Measurements from ENCODE around the gene MERTK. TPM values are rescaled to one million over a fixed set of nuclear protein-coding genes. Genes with fewer than 3 reads are reported as not detected.
"Not testable (repeated sequence)": the region's sequence is repeated elsewhere in the genome, so short reads cannot be mapped to it uniquely, and the experiment has no call there.

The MERTK gene
- 0.21 and 0.35 TPM in 2 replicates for total RNA-seq
- 4.5 TPM for polyA plus RNA-seq (2012)

DNA sequence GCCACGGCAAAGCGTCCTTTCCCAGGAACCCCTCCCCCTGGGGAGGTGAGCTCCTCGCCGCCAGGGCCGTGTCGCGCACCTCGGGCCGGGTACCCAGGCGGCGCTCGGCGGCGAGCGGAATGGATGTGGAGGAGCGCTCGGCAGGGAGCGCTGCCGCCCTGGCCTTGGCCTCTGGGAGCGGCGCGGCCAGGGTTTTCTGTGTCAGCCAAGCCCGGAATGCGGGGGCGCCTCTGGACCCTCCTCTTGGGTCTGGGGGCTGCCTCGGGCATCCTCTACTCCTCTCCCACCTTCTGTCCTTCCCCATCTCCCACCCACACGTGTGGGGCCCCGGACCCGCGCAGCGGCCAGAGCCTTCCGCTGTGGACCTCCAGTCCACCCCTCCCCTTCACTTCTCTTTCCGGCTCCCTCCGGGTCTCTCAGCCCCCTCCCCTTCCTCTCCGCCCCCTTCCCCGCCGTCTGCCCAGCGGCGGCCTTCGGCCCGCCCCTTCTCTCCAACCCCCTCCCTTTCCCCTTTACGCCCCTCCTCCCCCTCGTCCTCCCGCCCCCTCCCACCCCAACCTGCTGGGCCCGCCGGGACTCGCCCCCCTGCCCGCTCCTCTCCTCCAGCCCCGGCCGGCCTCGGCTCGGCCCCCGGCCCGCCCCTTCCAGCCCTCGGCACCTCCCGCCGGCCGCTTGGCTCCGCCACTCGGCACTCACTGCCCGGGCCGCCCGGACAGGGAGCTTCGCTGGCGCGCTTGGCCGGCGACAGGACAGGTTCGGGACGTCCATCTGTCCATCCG lies at the start of gene MERTK:
TSS of gene MERTK (plus strand) at position 684 of the 779 bp plus-strand sequence. CDS start 129 bp downstream, outside the sequence.
- DNase-seq (ENCODE audit: low read depth) = peak; percentile 63

DNA sequence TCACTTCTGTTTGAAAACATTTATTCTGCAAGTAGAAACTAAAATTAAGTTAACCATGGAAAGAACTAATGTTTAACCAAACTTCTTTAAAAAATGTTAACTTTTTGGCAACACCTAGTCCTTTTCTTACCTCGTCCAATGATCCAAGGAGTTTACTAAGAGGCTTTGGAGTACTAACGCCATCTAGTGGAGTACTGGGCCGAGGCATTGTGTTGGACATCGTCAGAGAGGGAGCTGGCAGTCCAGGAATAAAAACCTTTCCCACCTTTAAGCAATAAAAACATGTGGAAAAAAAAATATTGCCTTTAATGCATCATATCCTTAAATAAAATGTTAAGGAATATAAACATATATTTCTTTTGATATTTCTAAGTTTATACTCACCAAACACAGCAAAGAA lies 47.8 kb upstream of the MERTK start:
- peak; percentile 18 for DNase-seq (ENCODE audit: low read depth)

DNA sequence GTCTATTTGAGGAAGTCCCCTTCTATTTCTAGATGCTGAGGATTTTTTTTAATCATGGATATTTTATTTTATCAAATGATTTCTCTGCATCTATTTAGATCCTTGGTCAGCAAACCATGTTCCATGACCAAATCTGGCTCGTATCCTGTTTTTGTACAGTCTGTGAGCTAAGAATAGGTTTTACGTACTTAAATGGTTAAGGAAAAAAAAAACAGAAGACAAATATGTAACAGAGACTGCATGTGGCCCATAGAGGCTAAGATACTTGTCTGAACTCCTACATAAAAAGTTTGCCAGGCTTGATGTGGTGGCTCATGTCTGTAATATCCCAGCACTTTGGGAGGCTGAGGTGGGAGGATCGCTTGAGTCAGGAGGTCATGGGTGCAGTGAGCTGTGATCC lies 45.9 kb upstream of the MERTK start:
- not testable (repeated sequence) for DNase-seq (ENCODE audit: low read depth)

DNA sequence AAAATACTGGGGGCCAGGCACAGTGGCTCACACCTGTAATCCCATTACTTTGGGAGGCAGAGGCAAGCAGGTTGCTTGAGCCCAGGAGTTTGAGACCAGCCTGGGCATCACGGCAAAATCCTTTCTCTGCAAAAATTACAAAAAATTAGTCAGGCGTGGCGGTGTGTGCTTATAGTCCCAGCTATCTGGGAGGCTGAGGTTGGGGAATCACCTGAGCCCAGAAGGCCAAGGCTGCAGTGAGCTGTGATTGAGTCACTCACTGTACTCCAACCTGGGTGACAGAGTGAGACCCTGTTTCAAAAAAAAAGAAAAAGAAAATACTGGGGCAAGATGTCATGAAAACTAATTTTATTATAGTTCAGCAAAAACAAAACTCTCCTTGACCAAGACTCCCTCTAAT lies 38.4 kb upstream of the MERTK start:
- not testable (repeated sequence) for DNase-seq (ENCODE audit: low read depth)

DNA sequence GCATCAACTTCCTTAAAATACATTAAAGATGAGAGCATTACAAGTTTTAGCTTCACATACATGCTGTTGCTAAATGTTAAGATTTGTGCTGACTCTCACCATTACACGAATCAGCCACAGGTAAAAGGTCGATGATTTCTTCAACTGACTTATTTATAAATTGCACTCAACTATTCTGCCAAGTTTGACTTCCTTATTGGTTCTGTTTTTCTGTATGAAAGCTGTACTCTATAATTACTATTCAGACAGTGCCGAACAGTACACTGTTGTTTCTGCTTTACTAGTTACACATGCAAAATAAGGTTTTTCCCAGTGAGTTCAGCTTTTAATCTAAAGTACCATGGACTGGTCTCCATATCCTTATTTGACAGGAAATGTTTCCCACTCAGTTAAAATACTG lies 33.3 kb upstream of the MERTK start:
- DNase-seq (ENCODE audit: low read depth) = not testable (repeated sequence)

DNA sequence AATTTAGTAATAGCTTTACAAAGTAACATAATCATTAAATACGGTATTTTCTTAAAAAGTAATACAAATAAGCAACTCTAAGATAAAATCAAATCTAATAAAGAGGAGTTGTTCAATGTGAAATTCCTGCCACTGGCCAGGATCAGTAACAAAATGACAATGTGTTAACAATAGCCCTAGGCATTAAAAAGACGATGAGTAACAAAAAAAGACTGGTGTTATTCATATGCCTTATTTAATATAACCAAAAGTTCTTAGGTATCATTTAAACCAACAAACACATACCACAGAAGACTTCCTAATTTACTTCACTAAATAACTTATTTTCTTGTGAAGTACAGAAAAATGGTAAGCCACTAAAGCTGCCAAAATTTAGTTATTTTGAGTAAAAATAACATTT lies 25.6 kb upstream of the MERTK start:
- not testable (repeated sequence) for DNase-seq (ENCODE audit: low read depth)

DNA sequence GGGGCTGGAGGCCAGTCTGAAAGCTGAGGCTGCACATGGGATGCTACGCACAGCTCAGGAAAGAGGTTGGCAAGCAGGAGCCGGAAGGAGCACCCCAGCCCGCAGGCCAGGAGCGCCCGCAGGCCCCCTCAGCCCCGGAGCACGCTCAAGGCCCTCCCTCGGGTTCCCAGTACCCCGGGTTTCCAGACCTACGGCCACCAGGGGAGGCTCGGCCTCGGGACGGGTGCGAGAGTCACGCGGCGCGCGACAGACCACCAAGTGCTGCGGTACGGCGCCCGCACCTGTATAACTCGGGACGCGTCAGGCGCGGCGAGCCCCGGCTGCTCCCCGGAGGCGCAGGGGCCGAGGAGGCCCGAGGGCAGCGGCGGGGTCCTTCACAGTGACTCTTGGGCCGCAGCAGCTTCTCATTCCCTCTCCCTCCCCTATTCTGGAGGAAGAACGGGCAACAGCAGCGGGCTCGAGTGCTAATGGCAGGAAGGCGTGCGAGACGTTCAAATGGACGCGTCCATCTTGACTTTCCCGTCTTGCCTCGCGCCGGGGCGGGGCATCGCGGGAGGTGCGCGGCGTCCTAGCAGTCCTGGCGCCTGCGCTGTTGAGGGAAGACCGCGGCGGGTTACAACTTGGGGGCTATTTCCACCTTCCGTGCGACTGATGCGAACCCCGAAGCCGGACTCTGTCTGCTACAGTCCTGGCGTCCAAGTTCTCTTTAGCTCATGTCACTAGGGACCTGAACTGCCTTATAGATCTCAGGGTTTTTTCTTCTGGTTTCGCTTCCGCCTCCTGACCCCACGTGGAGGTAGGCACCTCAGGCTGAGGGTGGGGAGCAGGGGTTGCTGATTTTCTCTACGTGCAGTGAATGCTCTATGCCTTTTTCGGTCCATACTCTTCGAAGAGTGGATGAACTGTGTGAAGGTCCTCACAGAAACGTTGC lies 14.5 kb upstream of the MERTK start, which contains the start of gene ANAPC1:
TSS of gene ANAPC1 (minus strand) at position 533 of the 931 bp plus-strand sequence. CDS start 3,368 bp downstream, outside the sequence.
- DNase-seq (ENCODE audit: low read depth) = peak; percentile 88

DNA sequence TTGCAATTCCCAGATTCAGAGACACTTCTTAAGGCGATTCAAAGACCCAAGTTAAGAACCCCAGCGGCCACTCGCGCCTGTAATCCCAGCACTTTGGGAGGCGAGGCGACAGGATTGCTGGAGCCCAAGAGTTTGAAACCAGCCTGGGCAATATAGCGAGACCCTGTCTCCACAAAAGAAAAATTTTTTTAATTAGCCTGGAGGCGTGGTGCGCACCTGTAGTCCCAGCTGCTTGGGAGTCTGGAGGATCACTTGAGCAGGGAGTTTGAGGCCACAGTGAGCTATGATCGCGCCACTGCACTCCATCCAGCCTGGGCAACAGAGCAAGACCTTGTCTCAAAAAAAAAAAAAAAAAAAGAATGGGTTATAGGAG lies 13.8 kb upstream of the MERTK start:
- DNase-seq (ENCODE audit: low read depth) = peak; percentile 48

DNA sequence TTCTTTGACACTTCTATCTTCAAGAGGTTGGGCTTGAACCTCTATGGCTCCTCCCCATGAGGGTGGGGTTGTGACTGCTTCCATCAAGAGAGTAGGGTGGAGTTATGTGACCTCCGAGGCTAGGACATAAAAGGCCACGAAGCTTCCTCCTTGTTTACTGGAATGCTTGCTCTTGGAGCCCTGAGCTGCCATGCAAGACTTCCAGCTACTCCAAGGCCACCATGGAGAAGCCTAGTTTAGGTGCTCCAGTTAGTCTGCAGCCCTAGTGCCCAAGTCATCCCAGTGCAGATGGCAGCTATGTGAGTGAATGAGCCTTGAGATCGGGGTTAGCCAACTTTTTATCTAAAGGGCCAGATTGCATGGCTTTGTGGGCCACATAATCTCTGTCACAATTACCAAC lies 2.4 kb upstream of the MERTK start:
- DNase-seq (ENCODE audit: low read depth) = no peak

DNA sequence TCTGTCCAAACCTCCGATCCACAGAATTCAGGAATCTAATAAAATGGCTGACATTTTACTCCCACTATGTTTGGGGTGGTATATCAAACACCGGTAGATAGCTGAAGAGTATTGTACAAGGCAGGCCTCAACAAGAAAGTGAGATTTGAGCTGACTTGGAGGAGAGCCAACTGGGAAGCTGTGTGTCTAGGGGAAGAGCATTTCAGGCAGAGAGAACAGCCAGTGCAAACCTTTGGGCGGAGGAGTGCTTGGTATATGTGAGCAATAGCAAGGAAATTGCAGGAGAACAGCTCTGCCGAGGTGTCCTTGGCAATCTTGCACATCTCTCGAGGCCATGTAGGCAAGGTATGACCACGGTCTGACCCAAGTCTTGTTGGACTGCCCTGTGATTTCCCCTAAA lies 1.8 kb upstream of the MERTK start:
- no peak for DNase-seq (ENCODE audit: low read depth)

DNA sequence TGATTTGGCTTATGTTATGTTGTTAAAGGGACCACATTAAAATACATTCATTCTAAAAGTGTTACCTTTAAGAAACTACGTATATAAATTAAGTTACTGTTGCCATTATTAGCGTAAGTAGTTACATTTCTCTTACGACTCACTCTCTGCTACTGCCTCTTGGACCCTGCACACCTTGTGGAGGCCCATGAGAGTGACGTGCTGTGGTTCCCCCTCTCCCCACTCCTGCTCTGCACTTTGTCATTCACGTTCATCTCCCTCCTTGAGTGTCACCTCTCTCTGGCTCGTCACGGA lies 830 bp upstream of the MERTK start:
- no peak for DNase-seq (ENCODE audit: low read depth)

DNA sequence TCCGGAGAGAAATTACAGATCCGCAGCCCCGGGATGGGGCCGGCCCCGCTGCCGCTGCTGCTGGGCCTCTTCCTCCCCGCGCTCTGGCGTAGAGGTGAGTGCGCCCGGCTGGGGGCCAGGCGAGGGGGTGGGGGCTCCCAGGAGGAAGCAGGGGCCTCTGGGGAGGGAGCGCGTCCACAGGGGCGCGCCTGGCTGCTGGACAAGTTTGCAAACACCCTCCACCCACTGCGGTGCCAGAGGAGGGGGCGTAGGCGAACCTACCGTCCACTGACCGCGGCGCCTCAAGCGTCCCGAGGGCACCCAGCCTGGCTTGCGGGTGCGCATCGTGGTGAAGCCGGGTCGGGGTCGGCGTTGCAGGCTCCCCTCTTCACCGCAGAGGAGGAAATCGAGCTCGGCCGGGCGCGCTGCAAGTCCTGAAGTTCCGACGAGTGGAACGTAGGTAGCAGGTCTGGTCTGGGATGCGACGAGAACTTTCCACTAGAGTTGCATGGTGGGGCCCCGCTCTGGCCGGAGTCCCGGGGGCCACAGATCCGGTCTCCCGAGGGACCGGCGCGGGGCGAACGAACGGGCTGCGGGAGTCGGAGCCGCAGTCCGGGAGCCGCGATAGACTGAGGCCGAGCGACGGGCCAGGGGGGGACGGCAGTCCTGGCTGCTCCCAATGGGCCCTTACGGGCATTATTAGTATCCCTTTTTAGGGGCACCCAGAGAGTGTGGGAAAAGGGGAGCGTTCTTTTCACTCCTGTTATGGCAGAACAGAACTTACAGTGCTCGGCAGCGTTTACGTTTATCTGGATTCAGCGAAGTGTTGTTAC lies 502 bp downstream of the MERTK start:
- no peak for DNase-seq (ENCODE audit: low read depth)

DNA sequence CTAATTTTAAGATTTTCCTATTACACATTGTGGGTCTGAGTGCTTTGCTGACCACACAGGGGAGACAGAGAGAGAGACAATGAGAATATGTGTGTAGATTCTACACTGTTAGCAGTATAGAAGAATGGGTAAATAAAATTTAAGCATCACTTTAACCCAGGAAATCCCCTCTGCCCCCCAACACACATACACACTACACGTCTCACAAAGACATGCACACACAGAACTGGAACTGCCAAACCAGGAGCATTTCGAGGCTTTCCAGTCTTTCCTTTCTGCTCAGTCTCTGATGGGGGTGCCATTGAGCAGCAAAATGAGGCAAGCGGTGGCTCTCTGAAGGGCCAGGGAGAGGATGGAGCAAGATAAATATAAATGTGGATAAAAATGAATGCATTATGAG lies 2.5 kb downstream of the MERTK start:
- peak; percentile 49 for DNase-seq (ENCODE audit: low read depth)

DNA sequence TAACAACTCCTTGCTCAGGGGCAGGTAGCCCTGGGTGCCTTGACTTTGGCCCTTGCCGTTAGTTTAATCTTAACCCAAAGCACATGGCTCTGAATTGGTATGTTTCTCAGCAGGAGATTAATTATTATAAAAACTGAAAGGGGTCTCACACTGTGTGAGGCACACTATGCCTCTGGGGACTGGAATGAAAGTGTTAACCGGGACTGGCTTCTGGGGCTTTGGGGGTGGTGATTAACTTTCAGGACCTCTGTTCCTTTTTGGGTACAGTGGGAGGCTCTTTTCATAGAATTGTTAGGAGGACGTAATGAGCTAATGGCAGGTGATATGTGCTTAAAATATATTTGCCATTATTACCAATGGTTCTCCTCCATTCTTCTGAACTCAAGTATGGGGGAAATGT lies 5.1 kb downstream of the MERTK start:
- DNase-seq (ENCODE audit: low read depth) = no peak

DNA sequence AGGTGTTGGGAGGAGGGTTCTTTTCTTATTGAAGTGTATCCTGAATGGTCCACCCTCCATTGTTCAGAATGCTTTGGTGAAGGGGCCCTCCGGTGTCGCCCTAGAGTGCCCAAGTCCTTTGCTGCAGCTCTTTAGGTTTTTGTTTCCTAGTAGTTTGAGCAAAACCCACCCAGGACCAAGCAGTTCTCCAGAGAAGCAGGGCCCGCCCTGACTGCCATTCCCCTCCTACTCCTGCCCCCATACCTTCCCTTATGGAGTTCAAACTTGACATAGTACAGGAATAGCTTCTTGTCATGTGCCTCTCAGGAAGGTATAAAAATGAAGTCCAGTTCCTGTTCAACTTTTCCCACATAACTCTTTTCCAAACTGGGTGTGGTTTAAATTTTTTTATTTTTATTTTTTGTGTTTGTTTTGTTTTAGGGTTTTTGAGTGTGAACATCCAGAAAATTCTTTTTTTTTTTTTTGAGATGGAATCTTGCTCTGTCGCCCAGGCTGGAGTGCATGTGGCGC lies 5.6 kb downstream of the MERTK start:
- DNase-seq (ENCODE audit: low read depth) = no peak

DNA sequence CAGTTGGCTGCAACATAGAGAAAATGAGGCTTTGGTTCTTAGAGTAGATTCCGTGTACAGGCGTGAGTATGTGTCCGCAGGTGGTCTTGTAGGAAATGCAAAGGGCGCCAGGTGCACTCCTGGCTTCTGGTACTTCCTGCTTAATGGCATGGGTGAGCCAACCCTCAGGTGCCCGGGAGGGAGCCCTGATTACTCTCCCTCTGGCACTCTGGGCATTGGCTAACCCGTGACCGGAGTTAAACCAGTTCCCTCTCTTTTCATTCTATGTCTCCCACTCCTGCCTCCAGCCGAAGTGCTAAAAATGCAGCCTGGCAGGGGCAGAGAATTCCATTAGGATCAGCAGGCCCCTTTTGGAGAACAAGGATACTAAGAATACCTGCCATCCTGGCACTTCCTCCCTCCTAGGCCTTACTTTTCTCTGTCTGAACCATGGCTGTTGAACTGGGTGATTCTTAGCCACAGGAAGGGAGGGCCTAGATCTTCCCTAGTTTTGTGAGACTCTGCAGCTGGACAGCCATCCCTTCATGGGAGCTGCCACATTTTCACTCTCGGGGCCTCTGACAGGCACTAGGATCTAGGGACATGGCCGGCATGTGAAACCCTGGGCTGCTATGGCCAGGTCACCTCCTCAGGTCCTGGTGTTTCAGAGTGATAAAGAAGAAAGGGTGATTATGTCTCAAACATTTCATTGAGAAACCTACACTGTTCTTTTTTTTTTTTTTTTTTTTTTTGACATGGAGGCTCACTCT lies 6.5 kb downstream of the MERTK start:
- no peak for DNase-seq (ENCODE audit: low read depth)

DNA sequence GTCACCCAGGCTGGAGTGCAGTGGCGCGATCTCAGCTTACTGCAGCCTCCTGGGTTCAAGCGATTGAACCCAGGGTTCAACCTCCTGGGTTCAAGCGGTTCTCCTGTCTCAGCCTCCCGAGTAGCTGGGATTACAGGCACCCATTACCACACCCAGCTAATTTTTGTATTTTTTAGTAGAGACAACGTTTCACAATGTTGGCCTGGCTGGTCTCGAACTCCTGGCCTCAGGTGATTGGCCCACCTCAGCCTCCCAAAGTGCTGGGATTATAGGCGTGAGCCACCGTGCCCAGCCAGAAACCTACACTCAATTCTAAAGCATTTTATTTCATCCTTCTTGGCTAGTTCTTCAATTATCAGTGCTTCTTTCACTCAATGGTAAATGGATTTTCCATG lies 7.1 kb downstream of the MERTK start:
- not testable (repeated sequence) for DNase-seq (ENCODE audit: low read depth)

DNA sequence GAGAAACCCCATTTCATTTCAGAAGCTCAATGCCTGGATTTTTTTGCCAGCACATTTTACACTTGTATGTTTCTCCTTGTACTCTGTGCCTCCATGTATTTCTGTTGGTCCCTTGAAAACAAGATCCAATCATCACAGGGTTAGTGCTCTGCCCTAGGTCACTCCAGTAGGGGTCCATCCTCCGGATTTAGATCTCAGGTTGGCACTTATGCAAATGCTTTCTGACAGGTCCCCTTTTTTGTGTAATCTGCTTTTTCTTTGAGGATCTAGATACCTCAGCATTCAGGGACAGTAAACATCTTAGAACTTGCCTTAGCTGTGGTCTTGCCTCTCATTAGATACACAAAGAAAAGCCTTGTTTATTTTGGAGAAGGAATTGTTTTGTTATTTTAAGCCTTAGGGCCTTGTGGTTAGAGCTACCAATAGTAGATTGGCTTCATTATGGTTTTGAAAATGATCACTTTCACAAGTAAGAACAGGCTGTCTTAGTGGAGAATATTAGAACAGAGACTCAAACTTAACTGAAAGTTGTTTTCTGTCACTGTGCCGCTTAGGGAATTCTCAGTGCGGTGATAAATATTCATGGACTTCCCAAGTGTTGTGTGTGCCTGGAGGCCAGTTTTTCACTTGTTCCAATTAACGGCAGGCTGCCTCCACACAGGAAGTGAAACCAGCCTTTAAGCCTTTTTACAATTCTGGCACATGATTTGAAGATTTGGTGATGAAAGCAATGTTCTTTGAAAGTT lies 7.8 kb downstream of the MERTK start:
- DNase-seq (ENCODE audit: low read depth) = no peak

DNA sequence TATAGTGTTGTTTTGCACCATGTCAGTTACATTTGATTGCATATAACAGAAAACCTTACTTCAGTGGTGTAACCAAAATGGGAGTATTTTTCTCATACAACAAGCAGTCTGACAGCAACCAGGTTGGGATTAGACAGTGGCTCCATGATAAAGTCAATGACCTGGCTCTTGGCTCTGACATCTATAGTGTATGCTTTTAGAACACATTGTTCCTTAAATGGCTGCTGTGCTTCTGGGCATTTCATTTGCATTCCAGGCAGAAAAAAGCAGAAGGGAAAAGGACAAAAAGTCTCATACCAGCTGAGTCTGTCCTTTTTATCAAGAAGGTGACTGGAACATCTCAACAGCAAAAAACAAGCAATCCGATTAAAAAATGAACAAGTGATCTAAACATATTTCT lies 10.2 kb downstream of the MERTK start:
- no peak for DNase-seq (ENCODE audit: low read depth)

DNA sequence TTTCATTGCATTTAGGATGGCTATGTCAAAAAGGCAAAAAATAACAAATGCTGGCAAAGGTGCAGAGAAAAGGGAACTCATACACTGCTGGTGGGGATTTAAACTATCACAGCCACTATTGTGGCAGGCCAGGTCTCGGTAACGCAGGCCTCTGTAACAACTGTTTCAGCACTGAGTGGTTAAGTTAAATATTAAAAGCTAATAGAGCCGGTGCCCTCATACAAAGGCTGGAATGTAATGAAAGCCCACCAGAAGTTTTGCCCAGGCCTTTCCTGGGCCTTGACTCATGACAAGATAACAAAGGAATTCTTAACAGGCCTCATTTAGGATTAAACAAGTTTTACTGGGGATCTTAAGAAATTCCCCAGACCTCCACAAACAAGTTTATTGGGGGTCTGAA lies 10.7 kb downstream of the MERTK start:
- DNase-seq (ENCODE audit: low read depth) = no peak
